ENCODE data around the gene PLAGL2. TPM values are rescaled to one million over a fixed set of nuclear protein-coding genes. Genes with fewer than 3 reads are reported as not detected.

PLAGL2 gene
- total and polyA plus RNA-seq, 2 of the 4 experiments (the other 2 are of a cell fraction) = 2.9 to 7.7 TPM

DNA sequence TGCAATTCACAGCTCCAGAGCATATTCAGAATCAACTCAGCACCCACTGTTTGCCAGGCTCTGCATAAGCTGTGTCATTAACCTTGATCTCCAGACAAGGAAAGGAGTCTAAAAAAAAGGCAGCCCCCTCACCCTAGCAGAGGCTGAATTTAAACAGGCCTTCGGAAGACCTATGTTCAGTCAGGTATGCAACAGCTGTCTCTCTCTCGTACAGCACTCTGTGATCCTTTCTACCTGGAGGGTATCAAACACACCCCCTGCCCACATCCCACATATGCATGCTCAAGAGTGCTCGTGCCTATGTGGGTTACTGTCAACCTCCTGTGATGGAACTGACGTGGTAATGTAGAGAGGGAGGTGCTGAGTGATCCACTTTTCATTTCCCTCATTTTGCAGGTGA is 8.5 kb downstream of the PLAGL2 start:
- Histone ChIP-seq H3K9me3 (ENCODE audit: control insufficient read depth, insufficient read depth, low read length) (no peaks in the 10 kb centered on the region), H2BK20ac (ENCODE audit: low read depth, low read length) (no peak overlapping the region), H4K5ac (ENCODE audit: low read depth, low read length) (no peak overlapping the region), H3K4me2 (ENCODE audit: low read depth, low read length) (no peak overlapping the region), H2BK5ac (ENCODE audit: low read depth, low read length, poor library complexity, severe bottlenecking) (no peak overlapping the region), H3K9ac (ENCODE audit: low read depth, low read length) (no peak overlapping the region), H3K4ac (ENCODE audit: low read depth, low read length) (no peak overlapping the region), H2BK120ac (ENCODE audit: low read depth, low read length) (no peak overlapping the region), H3K36me3 (ENCODE audit: control insufficient read depth, insufficient read depth, low read length) (peaks cover 60% of the 10 kb centered on the region), H4K20me1 (ENCODE audit: insufficient read depth, low read length) (peaks cover 37% of the 10 kb centered on the region), H3K79me1 (ENCODE audit: low read depth in 1 of 2, low read length in 2 of 2) (peaks cover 42 to 80% of the 10 kb centered on the region in 2 experiments), H3K27ac (ENCODE audit: insufficient read depth, low read length) (no peak overlapping the region), H3K14ac (replicated peaks; ENCODE audit: low read depth, low read length) (no peak overlapping the region), H4K91ac (ENCODE audit: insufficient read depth, low read depth, low read length) (no peak overlapping the region), H3K27me3 (ENCODE audit: control insufficient read depth, insufficient read depth, low read length) (no peaks in the 10 kb centered on the region), H3K4me3 (ENCODE audit: insufficient read depth, low read depth, low read length) (no peak overlapping the region), H3K18ac (ENCODE audit: low read depth, low read length) (no peak overlapping the region), H3K23ac (ENCODE audit: low read depth, low read length) (no peak overlapping the region), H2AK9ac (replicated peaks; ENCODE audit: low read depth, low read length, poor library complexity) (no peak overlapping the region), H4K8ac (ENCODE audit: low read depth in 2 of 2, low read length in 2 of 2) (no peak overlapping the region), H2AFZ (replicated peaks; ENCODE audit: low read length, poor library complexity) (no peak overlapping the region), H2BK15ac (ENCODE audit: low read depth, low read length) (no peak overlapping the region), H3K56ac (ENCODE audit: extremely low read depth, insufficient read depth, low read length) (no peak overlapping the region), H3K9me1 (ENCODE audit: insufficient read depth, low read length) (peaks cover 24% of the 10 kb centered on the region), H2AK5ac (ENCODE audit: low read depth, low read length) (no peak overlapping the region), H3K4me1 (ENCODE audit: control insufficient read depth, insufficient read depth, low read length) (peaks cover 8% of the 10 kb centered on the region)
- in situ Hi-C loops (cut with MboI; ENCODE audit: low sequenced_read_pairs) = no loop called here
- 90% methylated on average over 2 of the region's 4 CpGs; no CpG with 5 or more reads in 1 of the 2 experiments for WGBS, 2 experiments (ENCODE audit: extremely low coverage in 2 of 2, insufficient read length in 1 of 2)
- no TSS peak for BruUV-seq (replicated peaks)
- DNase-seq (no peak), ATAC-seq (ENCODE audit: low read depth) (no peak)
- intact Hi-C loops (cut with micrococcal nuclease) = no loop called here
- TF ChIP-seq MXI1 (IDR thresholded peaks at IDR 0.05; ENCODE audit: borderline replicate concordance, low read depth, low read length) (no peak), MAFK (IDR thresholded peaks at IDR 0.05; ENCODE audit: low read depth, low read length) (no peak), RCOR1 (IDR thresholded peaks at IDR 0.05; ENCODE audit: insufficient replicate concordance, low read length) (no peak), CEBPB (IDR thresholded peaks at IDR 0.05; ENCODE audit: low read depth, low read length) (no peak), POLR2A (IDR thresholded peaks at IDR 0.05; ENCODE audit: low read depth, low read length) (no peak), RFX5 (IDR thresholded peaks at IDR 0.05; ENCODE audit: low read depth, low read length) (no peak), MAZ (IDR thresholded peaks at IDR 0.05; ENCODE audit: borderline replicate concordance, low read depth, low read length) (no peak), CHD1 (IDR thresholded peaks at IDR 0.05; ENCODE audit: low read depth, low read length) (no peak), BHLHE40 (IDR thresholded peaks at IDR 0.05; ENCODE audit: low read depth, low read length) (no peak), SMC3 (IDR thresholded peaks at IDR 0.05; ENCODE audit: low read depth, low read length) (no peak), RAD21 (IDR thresholded peaks at IDR 0.05; ENCODE audit: low read length) (no peak)
- TF ChIP-seq, protein P1, sequence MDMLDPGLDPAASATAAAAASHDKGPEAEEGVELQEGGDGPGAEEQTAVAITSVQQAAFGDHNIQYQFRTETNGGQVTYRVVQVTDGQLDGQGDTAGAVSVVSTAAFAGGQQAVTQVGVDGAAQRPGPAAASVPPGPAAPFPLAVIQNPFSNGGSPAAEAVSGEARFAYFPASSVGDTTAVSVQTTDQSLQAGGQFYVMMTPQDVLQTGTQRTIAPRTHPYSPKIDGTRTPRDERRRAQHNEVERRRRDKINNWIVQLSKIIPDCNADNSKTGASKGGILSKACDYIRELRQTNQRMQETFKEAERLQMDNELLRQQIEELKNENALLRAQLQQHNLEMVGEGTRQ (IDR thresholded peaks at IDR 0.05; ENCODE audit: low read depth, low read length) = no peak
- TF ChIP-seq, protein P2, sequence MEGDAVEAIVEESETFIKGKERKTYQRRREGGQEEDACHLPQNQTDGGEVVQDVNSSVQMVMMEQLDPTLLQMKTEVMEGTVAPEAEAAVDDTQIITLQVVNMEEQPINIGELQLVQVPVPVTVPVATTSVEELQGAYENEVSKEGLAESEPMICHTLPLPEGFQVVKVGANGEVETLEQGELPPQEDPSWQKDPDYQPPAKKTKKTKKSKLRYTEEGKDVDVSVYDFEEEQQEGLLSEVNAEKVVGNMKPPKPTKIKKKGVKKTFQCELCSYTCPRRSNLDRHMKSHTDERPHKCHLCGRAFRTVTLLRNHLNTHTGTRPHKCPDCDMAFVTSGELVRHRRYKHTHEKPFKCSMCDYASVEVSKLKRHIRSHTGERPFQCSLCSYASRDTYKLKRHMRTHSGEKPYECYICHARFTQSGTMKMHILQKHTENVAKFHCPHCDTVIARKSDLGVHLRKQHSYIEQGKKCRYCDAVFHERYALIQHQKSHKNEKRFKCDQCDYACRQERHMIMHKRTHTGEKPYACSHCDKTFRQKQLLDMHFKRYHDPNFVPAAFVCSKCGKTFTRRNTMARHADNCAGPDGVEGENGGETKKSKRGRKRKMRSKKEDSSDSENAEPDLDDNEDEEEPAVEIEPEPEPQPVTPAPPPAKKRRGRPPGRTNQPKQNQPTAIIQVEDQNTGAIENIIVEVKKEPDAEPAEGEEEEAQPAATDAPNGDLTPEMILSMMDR (conservative IDR thresholded peaks at IDR 0.05; ENCODE audit: low read depth, low read length) = no peak
- TF ChIP-seq, protein P3, sequence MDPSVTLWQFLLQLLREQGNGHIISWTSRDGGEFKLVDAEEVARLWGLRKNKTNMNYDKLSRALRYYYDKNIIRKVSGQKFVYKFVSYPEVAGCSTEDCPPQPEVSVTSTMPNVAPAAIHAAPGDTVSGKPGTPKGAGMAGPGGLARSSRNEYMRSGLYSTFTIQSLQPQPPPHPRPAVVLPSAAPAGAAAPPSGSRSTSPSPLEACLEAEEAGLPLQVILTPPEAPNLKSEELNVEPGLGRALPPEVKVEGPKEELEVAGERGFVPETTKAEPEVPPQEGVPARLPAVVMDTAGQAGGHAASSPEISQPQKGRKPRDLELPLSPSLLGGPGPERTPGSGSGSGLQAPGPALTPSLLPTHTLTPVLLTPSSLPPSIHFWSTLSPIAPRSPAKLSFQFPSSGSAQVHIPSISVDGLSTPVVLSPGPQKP (IDR thresholded peaks at IDR 0.05; ENCODE audit: borderline replicate concordance, low read depth, low read length) = no peak
- dilution Hi-C loops (cut with HindIII; ENCODE audit: low sequenced_read_pairs, unreplicated experiment) = no loop called here
- CTCF ChIA-PET = no interaction called here
- POLR2A ChIA-PET (ENCODE audit: unreplicated experiment) = no interaction called here

All from IMR-90 (cell line).